Loucy (cell line): ENCODE results near the gene GREB1L.

ENCODE experiments used
- CTCF ChIP-seq: fragments of 200-600 bp; sonication (generic); conservative IDR thresholded peaks from 2 replicates; pipeline ENCODE4 v1.5.1; 2014; ENCODE audit warnings: mild to moderate bottlenecking, antibody characterized with exemption, low read length
- EZH2phosphoT487 ChIP-seq: fragments of 200-600 bp; IDR thresholded peaks from 2 replicates; pipeline ENCODE4 v1.6.1; 2018; ENCODE audit warnings: antibody characterized with exemption, mild to moderate bottlenecking, moderate library complexity, borderline replicate concordance

GRCh38 chr18:21341141-21341540, 99.1 kb downstream of the GREB1L start:
- TF ChIP-seq CTCF (no peak), EZH2phosphoT487 (no peak)
